Endothelial cell of umbilical vein (primary cell): ENCODE data around the gene MTO1.

Source experiments
- EZH2 ChIP-seq: IDR thresholded peaks from 2 replicates; pipeline ENCODE4 v1.6.1; 2012; ENCODE audit warnings: borderline replicate concordance, low read depth, mild to moderate bottlenecking, moderate library complexity, low read length, inconsistent platforms; ENCODE audit not compliant: severe bottlenecking
- GATA2 ChIP-seq: IDR thresholded peaks from 2 replicates; pipeline ENCODE4 v1.7.0; 2011; ENCODE audit warnings: low read depth, mild to moderate bottlenecking, moderate library complexity, mixed read lengths, low read length; ENCODE audit not compliant: insufficient read length, insufficient read depth
- JUN ChIP-seq: IDR thresholded peaks from 2 replicates; pipeline ENCODE4 v1.6.1; 2011; ENCODE audit warnings: borderline replicate concordance, low read depth; ENCODE audit not compliant: insufficient read length, insufficient read depth
- POLR2A ChIP-seq: IDR thresholded peaks from 2 replicates; pipeline ENCODE4 v1.6.1; 2012; ENCODE audit warnings: low read depth, mild to moderate bottlenecking, control low read depth, low read length
- POLR2AphosphoS5 ChIP-seq: IDR thresholded peaks from 2 replicates; pipeline ENCODE4 v1.6.1; 2012; ENCODE audit warnings: low read depth, mild to moderate bottlenecking, control low read depth, low read length, moderate library complexity; ENCODE audit not compliant: insufficient read depth
- TF ChIP-seq, protein P1 (sequence below), 2 donors: IDR thresholded peaks; 1 replicate in 1 of 2; 2 replicates in 1 of 2; pipeline ENCODE4 v1.5.1; 2011; ENCODE audit warnings: low read length in 2 of 2, mild to moderate bottlenecking in 2 of 2, moderate library complexity in 2 of 2, control low read depth in 1 of 2, inconsistent platforms in 1 of 2, low read depth in 1 of 2; ENCODE audit not compliant: insufficient read depth in 1 of 2; ENCODE audit errors: extremely low read depth in 1 of 2
- TF ChIP-seq, protein P2 (sequence below): IDR thresholded peaks from 2 replicates; pipeline ENCODE4 v1.6.1; 2011; ENCODE audit not compliant: insufficient read depth, insufficient read length

DNA sequence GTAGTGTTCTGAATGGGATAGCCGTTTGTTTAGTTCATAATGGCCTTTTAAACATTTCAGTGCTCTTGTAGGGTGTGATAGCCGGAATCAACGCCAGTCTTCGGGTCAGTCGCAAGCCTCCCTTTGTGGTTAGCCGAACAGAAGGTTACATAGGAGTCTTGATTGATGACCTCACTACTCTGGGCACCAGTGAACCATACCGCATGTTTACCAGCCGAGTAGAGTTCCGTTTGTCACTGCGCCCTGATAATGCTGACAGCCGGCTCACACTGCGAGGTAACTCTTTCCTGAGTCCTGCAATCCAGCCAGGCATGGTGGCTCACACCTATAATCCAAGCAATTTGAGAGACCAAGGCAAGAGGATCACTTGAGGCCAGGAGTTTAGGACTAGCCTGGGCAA, 20.4 kb downstream of the MTO1 start:
- TF ChIP-seq POLR2AphosphoS5 (no peak), EZH2 (no peak), GATA2 (no peak), JUN (no peak), POLR2A (no peak)
- TF ChIP-seq, protein P1, sequence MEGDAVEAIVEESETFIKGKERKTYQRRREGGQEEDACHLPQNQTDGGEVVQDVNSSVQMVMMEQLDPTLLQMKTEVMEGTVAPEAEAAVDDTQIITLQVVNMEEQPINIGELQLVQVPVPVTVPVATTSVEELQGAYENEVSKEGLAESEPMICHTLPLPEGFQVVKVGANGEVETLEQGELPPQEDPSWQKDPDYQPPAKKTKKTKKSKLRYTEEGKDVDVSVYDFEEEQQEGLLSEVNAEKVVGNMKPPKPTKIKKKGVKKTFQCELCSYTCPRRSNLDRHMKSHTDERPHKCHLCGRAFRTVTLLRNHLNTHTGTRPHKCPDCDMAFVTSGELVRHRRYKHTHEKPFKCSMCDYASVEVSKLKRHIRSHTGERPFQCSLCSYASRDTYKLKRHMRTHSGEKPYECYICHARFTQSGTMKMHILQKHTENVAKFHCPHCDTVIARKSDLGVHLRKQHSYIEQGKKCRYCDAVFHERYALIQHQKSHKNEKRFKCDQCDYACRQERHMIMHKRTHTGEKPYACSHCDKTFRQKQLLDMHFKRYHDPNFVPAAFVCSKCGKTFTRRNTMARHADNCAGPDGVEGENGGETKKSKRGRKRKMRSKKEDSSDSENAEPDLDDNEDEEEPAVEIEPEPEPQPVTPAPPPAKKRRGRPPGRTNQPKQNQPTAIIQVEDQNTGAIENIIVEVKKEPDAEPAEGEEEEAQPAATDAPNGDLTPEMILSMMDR (IDR thresholded peaks at IDR 0.05; ENCODE audit: extremely low read depth in 1 of 2, insufficient read depth in 1 of 2, low read depth in 1 of 2, low read length in 2 of 2) = no peak
- TF ChIP-seq, protein P2, sequence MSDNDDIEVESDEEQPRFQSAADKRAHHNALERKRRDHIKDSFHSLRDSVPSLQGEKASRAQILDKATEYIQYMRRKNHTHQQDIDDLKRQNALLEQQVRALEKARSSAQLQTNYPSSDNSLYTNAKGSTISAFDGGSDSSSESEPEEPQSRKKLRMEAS = no peak
